ENCODE measurements around the gene KRT39. TPM values are rescaled to one million over a fixed set of nuclear protein-coding genes. Genes with fewer than 3 reads are reported as not detected.

KRT39 gene
- total and polyA plus RNA-seq, 2 experiments from 2014 or later, result not detected

DNA sequence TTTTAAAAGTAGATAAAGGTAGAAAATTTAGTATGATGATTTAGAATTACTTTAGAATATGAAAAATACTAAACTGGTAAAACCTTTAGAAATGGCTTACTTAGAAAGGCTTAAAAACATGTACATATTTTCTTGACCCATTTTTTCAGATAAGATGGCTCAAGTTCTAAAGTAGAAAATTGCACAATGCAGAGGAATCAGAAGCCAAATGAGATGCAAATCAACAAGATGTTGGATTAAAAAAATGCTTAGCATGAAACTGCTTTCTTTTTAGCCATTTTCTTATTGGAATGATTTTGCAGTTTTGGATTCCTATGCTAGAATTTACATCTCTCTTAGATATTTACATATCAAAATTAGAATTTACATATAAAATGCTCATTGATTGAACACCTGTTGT is 43.7 kb upstream of the KRT39 start:
- Mint-ChIP-seq H3K27me3 (ENCODE audit: insufficient read depth, low read depth, poor library complexity) (peaks cover 1% of the 10 kb centered on the region), H3K9me3 (no peaks in the 10 kb centered on the region), H3K36me3 (ENCODE audit: low read depth) (no peaks in the 10 kb centered on the region), H3K27ac (no peak overlapping the region), H3K4me1 (peaks cover 10% of the 10 kb centered on the region; the same call in 2 of the 3 replicates), H3K4me3 (no peak overlapping the region)
- no peaks in the 10 kb centered on the region for H4K20me1 ChIP-seq (replicated peaks; ENCODE audit: insufficient read depth)
- H3F3A ChIP-seq (replicated peaks; ENCODE audit: low read depth), result no peaks in the 10 kb centered on the region
- no peaks in the 10 kb centered on the region; the same call in 1 of the 2 replicates for H3K9me2 ChIP-seq (ENCODE audit: insufficient read depth)
- no peak overlapping the region for H3K4me2 ChIP-seq
- peaks cover 14% of the 10 kb centered on the region for H3K4me1 ChIP-seq (ENCODE audit: insufficient read depth)
- no peak overlapping the region for H2AFZ ChIP-seq
- H3K27ac ChIP-seq (ENCODE audit: low read depth), result no peak overlapping the region
- DNase-seq (ENCODE audit: low spot score) (no peak), ATAC-seq (no peak)
- no peaks in the 10 kb centered on the region for H3K36me3 ChIP-seq (ENCODE audit: insufficient read depth)
- no peaks in the 10 kb centered on the region for H3K79me2 ChIP-seq (replicated peaks; ENCODE audit: insufficient read depth)
- TF ChIP-seq, protein P1, sequence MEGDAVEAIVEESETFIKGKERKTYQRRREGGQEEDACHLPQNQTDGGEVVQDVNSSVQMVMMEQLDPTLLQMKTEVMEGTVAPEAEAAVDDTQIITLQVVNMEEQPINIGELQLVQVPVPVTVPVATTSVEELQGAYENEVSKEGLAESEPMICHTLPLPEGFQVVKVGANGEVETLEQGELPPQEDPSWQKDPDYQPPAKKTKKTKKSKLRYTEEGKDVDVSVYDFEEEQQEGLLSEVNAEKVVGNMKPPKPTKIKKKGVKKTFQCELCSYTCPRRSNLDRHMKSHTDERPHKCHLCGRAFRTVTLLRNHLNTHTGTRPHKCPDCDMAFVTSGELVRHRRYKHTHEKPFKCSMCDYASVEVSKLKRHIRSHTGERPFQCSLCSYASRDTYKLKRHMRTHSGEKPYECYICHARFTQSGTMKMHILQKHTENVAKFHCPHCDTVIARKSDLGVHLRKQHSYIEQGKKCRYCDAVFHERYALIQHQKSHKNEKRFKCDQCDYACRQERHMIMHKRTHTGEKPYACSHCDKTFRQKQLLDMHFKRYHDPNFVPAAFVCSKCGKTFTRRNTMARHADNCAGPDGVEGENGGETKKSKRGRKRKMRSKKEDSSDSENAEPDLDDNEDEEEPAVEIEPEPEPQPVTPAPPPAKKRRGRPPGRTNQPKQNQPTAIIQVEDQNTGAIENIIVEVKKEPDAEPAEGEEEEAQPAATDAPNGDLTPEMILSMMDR (conservative IDR thresholded peaks at IDR 0.05; ENCODE audit: low read depth in 2 of 2), result no peak
- TF ChIP-seq, protein P2, sequence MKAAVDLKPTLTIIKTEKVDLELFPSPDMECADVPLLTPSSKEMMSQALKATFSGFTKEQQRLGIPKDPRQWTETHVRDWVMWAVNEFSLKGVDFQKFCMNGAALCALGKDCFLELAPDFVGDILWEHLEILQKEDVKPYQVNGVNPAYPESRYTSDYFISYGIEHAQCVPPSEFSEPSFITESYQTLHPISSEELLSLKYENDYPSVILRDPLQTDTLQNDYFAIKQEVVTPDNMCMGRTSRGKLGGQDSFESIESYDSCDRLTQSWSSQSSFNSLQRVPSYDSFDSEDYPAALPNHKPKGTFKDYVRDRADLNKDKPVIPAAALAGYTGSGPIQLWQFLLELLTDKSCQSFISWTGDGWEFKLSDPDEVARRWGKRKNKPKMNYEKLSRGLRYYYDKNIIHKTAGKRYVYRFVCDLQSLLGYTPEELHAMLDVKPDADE (IDR thresholded peaks at IDR 0.05), result no peak
- TF ChIP-seq JUNB (IDR thresholded peaks at IDR 0.05; ENCODE audit: unreplicated experiment), result no peak
- no peak for TF ChIP-seq EZH2 (IDR thresholded peaks at IDR 0.05; ENCODE audit: low read depth, unreplicated experiment)
- TF ChIP-seq ZNF331 (CRISPR knock-in tag; IDR thresholded peaks at IDR 0.05; ENCODE audit: low read depth), result no peak
- TF ChIP-seq EZH2phosphoT487 (IDR thresholded peaks at IDR 0.05; ENCODE audit: unreplicated experiment), result no peak
- TF ChIP-seq ZNF114 (CRISPR knock-in tag; IDR thresholded peaks at IDR 0.05), result no peak
- TF ChIP-seq CREB1 (CRISPR knock-in tag; IDR thresholded peaks at IDR 0.05; ENCODE audit: low read depth), result no peak
- no peak for TF ChIP-seq POLR2AphosphoS5 (IDR thresholded peaks at IDR 0.05; ENCODE audit: low read depth)
- TF ChIP-seq, protein P3, sequence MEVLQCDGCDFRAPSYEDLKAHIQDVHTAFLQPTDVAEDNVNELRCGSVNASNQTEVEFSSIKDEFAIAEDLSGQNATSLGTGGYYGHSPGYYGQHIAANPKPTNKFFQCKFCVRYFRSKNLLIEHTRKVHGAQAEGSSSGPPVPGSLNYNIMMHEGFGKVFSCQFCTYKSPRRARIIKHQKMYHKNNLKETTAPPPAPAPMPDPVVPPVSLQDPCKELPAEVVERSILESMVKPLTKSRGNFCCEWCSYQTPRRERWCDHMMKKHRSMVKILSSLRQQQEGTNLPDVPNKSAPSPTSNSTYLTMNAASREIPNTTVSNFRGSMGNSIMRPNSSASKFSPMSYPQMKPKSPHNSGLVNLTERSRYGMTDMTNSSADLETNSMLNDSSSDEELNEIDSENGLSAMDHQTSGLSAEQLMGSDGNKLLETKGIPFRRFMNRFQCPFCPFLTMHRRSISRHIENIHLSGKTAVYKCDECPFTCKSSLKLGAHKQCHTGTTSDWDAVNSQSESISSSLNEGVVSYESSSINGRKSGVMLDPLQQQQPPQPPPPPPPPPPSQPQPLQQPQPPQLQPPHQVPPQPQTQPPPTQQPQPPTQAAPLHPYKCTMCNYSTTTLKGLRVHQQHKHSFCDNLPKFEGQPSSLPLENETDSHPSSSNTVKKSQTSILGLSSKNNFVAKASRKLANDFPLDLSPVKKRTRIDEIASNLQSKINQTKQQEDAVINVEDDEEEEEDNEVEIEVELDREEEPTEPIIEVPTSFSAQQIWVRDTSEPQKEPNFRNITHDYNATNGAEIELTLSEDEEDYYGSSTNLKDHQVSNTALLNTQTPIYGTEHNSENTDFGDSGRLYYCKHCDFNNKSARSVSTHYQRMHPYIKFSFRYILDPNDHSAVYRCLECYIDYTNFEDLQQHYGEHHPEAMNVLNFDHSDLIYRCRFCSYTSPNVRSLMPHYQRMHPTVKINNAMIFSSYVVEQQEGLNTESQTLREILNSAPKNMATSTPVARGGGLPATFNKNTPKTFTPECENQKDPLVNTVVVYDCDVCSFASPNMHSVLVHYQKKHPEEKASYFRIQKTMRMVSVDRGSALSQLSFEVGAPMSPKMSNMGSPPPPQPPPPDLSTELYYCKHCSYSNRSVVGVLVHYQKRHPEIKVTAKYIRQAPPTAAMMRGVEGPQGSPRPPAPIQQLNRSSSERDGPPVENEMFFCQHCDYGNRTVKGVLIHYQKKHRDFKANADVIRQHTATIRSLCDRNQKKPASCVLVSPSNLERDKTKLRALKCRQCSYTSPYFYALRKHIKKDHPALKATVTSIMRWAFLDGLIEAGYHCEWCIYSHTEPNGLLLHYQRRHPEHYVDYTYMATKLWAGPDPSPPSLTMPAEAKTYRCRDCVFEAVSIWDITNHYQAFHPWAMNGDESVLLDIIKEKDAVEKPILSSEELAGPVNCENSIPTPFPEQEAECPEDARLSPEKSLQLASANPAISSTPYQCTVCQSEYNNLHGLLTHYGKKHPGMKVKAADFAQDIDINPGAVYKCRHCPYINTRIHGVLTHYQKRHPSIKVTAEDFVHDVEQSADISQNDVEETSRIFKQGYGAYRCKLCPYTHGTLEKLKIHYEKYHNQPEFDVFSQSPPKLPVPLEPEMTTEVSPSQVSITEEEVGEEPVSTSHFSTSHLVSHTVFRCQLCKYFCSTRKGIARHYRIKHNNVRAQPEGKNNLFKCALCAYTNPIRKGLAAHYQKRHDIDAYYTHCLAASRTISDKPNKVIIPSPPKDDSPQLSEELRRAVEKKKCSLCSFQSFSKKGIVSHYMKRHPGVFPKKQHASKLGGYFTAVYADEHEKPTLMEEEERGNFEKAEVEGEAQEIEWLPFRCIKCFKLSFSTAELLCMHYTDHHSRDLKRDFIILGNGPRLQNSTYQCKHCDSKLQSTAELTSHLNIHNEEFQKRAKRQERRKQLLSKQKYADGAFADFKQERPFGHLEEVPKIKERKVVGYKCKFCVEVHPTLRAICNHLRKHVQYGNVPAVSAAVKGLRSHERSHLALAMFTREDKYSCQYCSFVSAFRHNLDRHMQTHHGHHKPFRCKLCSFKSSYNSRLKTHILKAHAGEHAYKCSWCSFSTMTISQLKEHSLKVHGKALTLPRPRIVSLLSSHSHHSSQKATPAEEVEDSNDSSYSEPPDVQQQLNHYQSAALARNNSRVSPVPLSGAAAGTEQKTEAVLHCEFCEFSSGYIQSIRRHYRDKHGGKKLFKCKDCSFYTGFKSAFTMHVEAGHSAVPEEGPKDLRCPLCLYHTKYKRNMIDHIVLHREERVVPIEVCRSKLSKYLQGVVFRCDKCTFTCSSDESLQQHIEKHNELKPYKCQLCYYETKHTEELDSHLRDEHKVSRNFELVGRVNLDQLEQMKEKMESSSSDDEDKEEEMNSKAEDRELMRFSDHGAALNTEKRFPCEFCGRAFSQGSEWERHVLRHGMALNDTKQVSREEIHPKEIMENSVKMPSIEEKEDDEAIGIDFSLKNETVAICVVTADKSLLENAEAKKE (CRISPR knock-in tag; IDR thresholded peaks at IDR 0.05), result no peak
- no peak for TF ChIP-seq NANOG (IDR thresholded peaks at IDR 0.05; ENCODE audit: borderline replicate concordance)
- no peak for TF ChIP-seq STAT1 (IDR thresholded peaks at IDR 0.05; ENCODE audit: unreplicated experiment)
- TF ChIP-seq, protein P4, sequence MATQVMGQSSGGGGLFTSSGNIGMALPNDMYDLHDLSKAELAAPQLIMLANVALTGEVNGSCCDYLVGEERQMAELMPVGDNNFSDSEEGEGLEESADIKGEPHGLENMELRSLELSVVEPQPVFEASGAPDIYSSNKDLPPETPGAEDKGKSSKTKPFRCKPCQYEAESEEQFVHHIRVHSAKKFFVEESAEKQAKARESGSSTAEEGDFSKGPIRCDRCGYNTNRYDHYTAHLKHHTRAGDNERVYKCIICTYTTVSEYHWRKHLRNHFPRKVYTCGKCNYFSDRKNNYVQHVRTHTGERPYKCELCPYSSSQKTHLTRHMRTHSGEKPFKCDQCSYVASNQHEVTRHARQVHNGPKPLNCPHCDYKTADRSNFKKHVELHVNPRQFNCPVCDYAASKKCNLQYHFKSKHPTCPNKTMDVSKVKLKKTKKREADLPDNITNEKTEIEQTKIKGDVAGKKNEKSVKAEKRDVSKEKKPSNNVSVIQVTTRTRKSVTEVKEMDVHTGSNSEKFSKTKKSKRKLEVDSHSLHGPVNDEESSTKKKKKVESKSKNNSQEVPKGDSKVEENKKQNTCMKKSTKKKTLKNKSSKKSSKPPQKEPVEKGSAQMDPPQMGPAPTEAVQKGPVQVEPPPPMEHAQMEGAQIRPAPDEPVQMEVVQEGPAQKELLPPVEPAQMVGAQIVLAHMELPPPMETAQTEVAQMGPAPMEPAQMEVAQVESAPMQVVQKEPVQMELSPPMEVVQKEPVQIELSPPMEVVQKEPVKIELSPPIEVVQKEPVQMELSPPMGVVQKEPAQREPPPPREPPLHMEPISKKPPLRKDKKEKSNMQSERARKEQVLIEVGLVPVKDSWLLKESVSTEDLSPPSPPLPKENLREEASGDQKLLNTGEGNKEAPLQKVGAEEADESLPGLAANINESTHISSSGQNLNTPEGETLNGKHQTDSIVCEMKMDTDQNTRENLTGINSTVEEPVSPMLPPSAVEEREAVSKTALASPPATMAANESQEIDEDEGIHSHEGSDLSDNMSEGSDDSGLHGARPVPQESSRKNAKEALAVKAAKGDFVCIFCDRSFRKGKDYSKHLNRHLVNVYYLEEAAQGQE (IDR thresholded peaks at IDR 0.05; ENCODE audit: unreplicated experiment), result no peak
- H3K4me3 ChIP-seq, result no peak overlapping the region
- H3K27me3 ChIP-seq (ENCODE audit: insufficient read depth), result no peaks in the 10 kb centered on the region

All from GM23338 (cell line).